ENCODE measurements around the gene TRIM77.
A peak's percentile ranks its signal among the peaks of the same experiment; 100 is the strongest.
"Not testable (repeated sequence)": the region's sequence is repeated elsewhere in the genome, so short reads cannot be mapped to it uniquely, and the experiment has no call there.

Gene TRIM77, protein sequence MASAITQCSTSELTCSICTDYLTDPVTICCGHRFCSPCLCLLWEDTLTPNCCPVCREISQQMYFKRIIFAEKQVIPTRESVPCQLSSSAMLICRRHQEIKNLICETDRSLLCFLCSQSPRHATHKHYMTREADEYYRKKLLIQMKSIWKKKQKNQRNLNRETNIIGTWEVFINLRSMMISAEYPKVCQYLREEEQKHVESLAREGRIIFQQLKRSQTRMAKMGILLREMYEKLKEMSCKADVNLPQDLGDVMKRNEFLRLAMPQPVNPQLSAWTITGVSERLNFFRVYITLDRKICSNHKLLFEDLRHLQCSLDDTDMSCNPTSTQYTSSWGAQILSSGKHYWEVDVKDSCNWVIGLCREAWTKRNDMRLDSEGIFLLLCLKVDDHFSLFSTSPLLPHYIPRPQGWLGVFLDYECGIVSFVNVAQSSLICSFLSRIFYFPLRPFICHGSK

GRCh38 chr11:89709999-89710398, at the start of gene TRIM77:
Gene TRIM77, plus strand, starts transcription at chr11:89710299. Its CDS starts 0 bp downstream, at chr11:89710299.
- TF ChIP-seq, protein P1, sequence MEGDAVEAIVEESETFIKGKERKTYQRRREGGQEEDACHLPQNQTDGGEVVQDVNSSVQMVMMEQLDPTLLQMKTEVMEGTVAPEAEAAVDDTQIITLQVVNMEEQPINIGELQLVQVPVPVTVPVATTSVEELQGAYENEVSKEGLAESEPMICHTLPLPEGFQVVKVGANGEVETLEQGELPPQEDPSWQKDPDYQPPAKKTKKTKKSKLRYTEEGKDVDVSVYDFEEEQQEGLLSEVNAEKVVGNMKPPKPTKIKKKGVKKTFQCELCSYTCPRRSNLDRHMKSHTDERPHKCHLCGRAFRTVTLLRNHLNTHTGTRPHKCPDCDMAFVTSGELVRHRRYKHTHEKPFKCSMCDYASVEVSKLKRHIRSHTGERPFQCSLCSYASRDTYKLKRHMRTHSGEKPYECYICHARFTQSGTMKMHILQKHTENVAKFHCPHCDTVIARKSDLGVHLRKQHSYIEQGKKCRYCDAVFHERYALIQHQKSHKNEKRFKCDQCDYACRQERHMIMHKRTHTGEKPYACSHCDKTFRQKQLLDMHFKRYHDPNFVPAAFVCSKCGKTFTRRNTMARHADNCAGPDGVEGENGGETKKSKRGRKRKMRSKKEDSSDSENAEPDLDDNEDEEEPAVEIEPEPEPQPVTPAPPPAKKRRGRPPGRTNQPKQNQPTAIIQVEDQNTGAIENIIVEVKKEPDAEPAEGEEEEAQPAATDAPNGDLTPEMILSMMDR (IDR thresholded peaks at IDR 0.05) = not testable (repeated sequence)

DNA sequence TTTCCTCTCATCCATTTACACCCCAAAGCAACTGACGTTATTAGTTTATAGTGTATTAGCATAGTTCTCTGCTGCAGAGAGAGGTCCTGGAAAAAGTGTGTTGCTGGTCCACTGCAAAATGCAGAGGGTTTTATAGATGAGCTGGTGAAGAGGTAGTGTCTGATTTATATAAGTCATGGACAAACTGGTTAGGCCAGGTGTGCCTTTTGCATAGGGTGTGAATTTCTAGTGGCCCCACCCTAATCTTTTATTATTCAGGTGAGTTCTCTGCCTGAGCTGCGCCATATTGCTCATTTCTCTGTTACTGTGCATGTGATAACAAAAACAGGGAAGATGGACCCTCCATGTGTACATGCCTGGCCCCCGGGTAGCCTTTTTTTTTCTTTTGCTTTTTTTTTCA, 43.1 kb upstream of the TRIM77 start:
- TF ChIP-seq, protein P1 (IDR thresholded peaks at IDR 0.05) = no peak

DNA sequence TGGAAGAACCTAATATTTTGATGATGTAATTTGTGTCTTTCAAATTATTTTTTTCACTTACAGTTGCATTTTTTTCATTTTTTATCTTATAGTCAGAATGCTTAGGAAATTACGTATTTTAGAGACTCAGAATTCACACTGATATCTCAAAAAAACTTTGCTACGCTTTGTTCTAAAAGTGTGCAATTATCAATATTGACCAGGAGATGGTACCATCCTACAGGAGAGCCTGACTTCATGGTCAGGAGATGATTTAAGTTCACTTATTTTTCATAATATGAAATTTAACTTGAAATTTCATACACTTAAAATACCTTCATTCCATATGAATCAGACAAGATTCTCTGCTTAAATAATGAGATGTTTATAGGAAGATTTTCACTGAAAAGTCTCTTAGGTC, 34.7 kb upstream of the TRIM77 start:
- TF ChIP-seq, protein P1 (IDR thresholded peaks at IDR 0.05) = peak; percentile 41

DNA sequence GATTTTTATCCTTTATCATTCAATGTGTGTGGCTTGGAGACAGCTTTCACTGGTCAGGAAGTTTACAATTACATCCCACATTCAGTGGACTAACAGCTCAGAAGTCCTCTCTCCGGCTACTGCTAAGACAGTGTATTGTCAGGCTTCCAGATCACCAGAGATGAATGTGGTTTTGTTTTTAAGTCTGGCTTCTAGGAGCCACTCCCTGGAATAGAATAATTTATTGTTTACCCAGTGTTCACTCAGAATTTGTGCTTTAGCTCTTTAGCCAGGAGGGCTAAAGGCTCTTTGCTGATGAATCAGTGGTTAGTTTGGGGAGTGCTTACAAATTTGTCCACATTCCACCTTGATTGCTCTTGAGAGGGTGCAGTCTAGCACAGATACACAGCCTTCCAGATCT, 26.5 kb downstream of the TRIM77 start:
- TF ChIP-seq, protein P1 (IDR thresholded peaks at IDR 0.05) = no peak

DNA sequence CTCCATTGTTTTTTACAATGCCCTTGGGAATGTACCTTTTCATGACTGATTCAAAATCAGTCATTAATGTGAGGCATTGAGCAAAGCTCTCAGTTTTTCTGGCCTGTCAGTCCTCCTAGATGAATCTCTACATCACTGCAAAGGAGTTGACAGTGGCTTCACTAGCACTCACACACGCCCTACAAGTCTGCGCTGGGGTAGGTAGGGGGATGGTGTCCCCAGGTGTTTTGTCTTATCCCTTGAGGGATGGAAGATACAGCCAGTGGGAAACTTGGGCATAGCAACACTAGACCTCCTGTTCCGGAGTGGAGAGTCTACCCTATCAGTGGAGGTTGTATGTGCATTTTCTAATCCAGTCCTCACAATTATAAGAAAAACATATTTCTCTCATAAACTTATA, 27.0 kb downstream of the TRIM77 start:
- TF ChIP-seq, protein P1 (IDR thresholded peaks at IDR 0.05) = no peak

Measured in LNCAP (cell line).